ENCODE measurements around the gene MORN5. TPM values are rescaled to one million over a fixed set of nuclear protein-coding genes. Genes with fewer than 3 reads are reported as not detected.

The MORN5 gene
- total and polyA plus RNA-seq, 9 of the 15 experiments (the other 6 are each of a cell fraction or from before 2014, with no cell fraction given), result not detected

DNA sequence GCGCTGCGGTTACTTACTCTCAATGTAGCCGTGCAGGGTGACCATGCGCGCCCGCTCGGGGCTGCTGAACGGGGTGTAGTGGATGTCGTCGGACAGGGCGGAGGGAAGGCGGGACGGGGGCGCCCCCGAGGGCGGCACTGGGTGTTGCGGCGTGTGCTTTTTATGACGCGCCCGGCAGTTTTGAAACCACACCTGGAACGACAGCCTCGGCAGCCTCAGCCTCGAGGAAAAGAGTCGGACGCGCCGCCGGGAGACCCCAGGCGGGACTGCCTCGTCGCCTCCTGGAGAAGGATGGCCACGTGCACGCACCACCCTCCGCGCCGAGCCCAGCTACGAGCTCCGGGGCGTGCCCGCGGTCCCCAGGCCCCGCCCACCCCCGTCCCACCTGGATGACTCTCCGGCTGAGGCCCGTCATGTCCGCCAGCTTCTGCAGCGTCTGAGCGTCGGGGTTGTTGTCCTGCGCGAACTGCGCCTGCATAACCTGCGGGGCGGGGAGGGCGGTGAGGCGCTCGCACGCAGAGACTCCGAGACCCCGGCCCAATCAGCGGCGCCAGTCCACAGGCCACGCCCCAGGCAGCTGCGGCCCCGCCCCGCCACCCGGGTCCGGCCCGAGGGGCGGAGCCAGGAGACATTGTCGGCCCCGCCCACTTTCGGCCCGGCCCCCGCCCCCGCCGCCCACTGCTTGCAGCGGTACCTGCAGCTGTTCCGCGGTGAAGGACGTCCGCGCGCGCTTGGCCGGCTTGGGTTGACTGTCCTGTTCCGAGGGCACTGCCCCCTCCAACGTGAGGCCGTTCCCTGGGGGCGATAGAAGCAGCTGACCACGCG is 54.1 kb downstream of the MORN5 start (continued):
- TF ChIP-seq, protein P1, sequence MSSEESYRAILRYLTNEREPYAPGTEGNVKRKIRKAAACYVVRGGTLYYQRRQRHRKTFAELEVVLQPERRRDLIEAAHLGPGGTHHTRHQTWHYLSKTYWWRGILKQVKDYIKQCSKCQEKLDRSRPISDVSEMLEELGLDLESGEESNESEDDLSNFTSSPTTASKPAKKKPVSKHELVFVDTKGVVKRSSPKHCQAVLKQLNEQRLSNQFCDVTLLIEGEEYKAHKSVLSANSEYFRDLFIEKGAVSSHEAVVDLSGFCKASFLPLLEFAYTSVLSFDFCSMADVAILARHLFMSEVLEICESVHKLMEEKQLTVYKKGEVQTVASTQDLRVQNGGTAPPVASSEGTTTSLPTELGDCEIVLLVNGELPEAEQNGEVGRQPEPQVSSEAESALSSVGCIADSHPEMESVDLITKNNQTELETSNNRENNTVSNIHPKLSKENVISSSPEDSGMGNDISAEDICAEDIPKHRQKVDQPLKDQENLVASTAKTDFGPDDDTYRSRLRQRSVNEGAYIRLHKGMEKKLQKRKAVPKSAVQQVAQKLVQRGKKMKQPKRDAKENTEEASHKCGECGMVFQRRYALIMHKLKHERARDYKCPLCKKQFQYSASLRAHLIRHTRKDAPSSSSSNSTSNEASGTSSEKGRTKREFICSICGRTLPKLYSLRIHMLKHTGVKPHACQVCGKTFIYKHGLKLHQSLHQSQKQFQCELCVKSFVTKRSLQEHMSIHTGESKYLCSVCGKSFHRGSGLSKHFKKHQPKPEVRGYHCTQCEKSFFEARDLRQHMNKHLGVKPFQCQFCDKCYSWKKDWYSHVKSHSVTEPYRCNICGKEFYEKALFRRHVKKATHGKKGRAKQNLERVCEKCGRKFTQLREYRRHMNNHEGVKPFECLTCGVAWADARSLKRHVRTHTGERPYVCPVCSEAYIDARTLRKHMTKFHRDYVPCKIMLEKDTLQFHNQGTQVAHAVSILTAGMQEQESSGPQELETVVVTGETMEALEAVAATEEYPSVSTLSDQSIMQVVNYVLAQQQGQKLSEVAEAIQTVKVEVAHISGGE (CRISPR knock-in tag; IDR thresholded peaks at IDR 0.05), result peak in 1 of 3 experiments; percentile 78; a peak in 2 of 6 replicates
- TF ChIP-seq ZEB2 (IDR thresholded peaks at IDR 0.05), result 0 out of 2 replicates have a peak, but pooled peaks have one; percentile 22
- no peak for TF ChIP-seq SMAD2 (IDR thresholded peaks at IDR 0.05; ENCODE audit: low read depth, low read length)
- no peak for TF ChIP-seq TCFL5 (CRISPR knock-in tag; conservative IDR thresholded peaks at IDR 0.05)
- TF ChIP-seq, protein P2, sequence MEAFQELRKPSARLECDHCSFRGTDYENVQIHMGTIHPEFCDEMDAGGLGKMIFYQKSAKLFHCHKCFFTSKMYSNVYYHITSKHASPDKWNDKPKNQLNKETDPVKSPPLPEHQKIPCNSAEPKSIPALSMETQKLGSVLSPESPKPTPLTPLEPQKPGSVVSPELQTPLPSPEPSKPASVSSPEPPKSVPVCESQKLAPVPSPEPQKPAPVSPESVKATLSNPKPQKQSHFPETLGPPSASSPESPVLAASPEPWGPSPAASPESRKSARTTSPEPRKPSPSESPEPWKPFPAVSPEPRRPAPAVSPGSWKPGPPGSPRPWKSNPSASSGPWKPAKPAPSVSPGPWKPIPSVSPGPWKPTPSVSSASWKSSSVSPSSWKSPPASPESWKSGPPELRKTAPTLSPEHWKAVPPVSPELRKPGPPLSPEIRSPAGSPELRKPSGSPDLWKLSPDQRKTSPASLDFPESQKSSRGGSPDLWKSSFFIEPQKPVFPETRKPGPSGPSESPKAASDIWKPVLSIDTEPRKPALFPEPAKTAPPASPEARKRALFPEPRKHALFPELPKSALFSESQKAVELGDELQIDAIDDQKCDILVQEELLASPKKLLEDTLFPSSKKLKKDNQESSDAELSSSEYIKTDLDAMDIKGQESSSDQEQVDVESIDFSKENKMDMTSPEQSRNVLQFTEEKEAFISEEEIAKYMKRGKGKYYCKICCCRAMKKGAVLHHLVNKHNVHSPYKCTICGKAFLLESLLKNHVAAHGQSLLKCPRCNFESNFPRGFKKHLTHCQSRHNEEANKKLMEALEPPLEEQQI (IDR thresholded peaks at IDR 0.05), result no peak
- no peak for TF ChIP-seq NFRKB (IDR thresholded peaks at IDR 0.05; ENCODE audit: low read depth)
- TF ChIP-seq, protein P3, sequence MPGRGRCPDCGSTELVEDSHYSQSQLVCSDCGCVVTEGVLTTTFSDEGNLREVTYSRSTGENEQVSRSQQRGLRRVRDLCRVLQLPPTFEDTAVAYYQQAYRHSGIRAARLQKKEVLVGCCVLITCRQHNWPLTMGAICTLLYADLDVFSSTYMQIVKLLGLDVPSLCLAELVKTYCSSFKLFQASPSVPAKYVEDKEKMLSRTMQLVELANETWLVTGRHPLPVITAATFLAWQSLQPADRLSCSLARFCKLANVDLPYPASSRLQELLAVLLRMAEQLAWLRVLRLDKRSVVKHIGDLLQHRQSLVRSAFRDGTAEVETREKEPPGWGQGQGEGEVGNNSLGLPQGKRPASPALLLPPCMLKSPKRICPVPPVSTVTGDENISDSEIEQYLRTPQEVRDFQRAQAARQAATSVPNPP (IDR thresholded peaks at IDR 0.05; ENCODE audit: borderline replicate concordance, insufficient read depth, insufficient read length), result no peak
- TF ChIP-seq ZNF174 (CRISPR knock-in tag; IDR thresholded peaks at IDR 0.05), result no peak
- TF ChIP-seq, protein P4, sequence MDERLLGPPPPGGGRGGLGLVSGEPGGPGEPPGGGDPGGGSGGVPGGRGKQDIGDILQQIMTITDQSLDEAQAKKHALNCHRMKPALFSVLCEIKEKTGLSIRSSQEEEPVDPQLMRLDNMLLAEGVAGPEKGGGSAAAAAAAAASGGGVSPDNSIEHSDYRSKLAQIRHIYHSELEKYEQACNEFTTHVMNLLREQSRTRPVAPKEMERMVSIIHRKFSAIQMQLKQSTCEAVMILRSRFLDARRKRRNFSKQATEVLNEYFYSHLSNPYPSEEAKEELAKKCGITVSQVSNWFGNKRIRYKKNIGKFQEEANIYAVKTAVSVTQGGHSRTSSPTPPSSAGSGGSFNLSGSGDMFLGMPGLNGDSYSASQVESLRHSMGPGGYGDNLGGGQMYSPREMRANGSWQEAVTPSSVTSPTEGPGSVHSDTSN (CRISPR knock-in tag; IDR thresholded peaks at IDR 0.05; ENCODE audit: low read depth), result no peak
- TF ChIP-seq, protein P4 (tag; conservative IDR thresholded peaks at IDR 0.05; ENCODE audit: low read depth), result no peak
- no peak for TF ChIP-seq ZNF311 (CRISPR knock-in tag; IDR thresholded peaks at IDR 0.05)
- no peak for TF ChIP-seq NR3C1 (CRISPR knock-in tag; IDR thresholded peaks at IDR 0.05)
- TF ChIP-seq RBM22 (IDR thresholded peaks at IDR 0.05; ENCODE audit: low read depth, low read length, poor library complexity, severe bottlenecking), result peak; percentile 46
- TF ChIP-seq BACH1 (tag; IDR thresholded peaks at IDR 0.05), result no peak
- TF ChIP-seq ZNF121 (CRISPR knock-in tag; conservative IDR thresholded peaks at IDR 0.05), result no peak
- no peak for TF ChIP-seq SMAD3 (CRISPR knock-in tag; conservative IDR thresholded peaks at IDR 0.05)
- TF ChIP-seq E2F3 (CRISPR knock-in tag; IDR thresholded peaks at IDR 0.05), result peak; percentile 54; the same call in 1 of the 2 replicates

All from K562 (cell line).